MCF 10A (cell line): ENCODE data around the gene CYTH1. TPM values are rescaled to one million over a fixed set of nuclear protein-coding genes. Genes with fewer than 3 reads are reported as not detected.
"Not testable (repeated sequence)": the region's sequence is repeated elsewhere in the genome, so short reads cannot be mapped to it uniquely, and the experiment has no call there.

ENCODE experiments used
- BruUV-seq: library from RNA; stranded (reverse); fragments of 400-500 nt; replicated peaks from 2 replicates; lab custom pipeline; 2021; lab: Mats Ljungman, UMichigan
- CTCF ChIA-PET: fragments of 300-600 bp; sonication (Branson Sonifier 250); formaldehyde crosslinking; extraction: SDS; loops from one replicate; lab custom pipeline; 2021; ENCODE audit warnings: antibody characterized with exemption, inconsistent platforms; lab: Yijun Ruan, JAX
- POLR2A ChIA-PET: fragments of 300-600, 350-650 bp; sonication (Branson Sonifier 250); formaldehyde crosslinking; extraction: SDS; loops from one replicate; lab custom pipeline; 2020; ENCODE audit warnings: antibody characterized with exemption, inconsistent platforms; lab: Yijun Ruan, JAX
- DNase-seq: peaks from one replicate; pipeline ENCODE4 v3.0.0-alpha.2; 2018; ENCODE audit not compliant: unreplicated experiment
- H3K27ac Mint-ChIP-seq: one replicate; pipeline ENCODE4 v1.8.0; 2022; ENCODE audit warnings: mild to moderate bottlenecking, low read depth, mixed read lengths; ENCODE audit not compliant: unreplicated experiment
- H3K27me3 Mint-ChIP-seq: one replicate; pipeline ENCODE4 v1.8.0; 2022; ENCODE audit warnings: mixed read lengths; ENCODE audit not compliant: insufficient read depth, unreplicated experiment
- H3K36me3 Mint-ChIP-seq: one replicate; pipeline ENCODE4 v1.8.0; 2022; ENCODE audit warnings: mild to moderate bottlenecking, moderate library complexity, mixed read lengths; ENCODE audit not compliant: insufficient read depth, unreplicated experiment
- H3K4me1 Mint-ChIP-seq: one replicate; pipeline ENCODE4 v1.8.0; 2022; ENCODE audit warnings: mixed read lengths; ENCODE audit not compliant: insufficient read depth, unreplicated experiment
- H3K4me3 Mint-ChIP-seq: one replicate; pipeline ENCODE4 v1.8.0; 2022; ENCODE audit warnings: mild to moderate bottlenecking, moderate library complexity, mixed read lengths; ENCODE audit not compliant: unreplicated experiment
- H3K9me3 Mint-ChIP-seq: one replicate; pipeline ENCODE4 v1.8.0; 2022; ENCODE audit warnings: mixed read lengths; ENCODE audit not compliant: unreplicated experiment
- CTCF ChIP-seq: fragments of 200-600 bp; IDR thresholded peaks from one replicate; pipeline ENCODE4 v1.8.0; 2022; ENCODE audit warnings: antibody characterized with exemption, mild to moderate bottlenecking; ENCODE audit not compliant: unreplicated experiment
- intact Hi-C: fragments of 100-400 bp; cut with micrococcal nuclease; formaldehyde crosslinking; loops from 2 replicates; pipeline ENCODE4 v1.14.1; 2022
- total RNA-seq: library from RNA; stranded (reverse); gene quantifications from 2 replicates; pipeline ENCODE4 v1.2.3, GENCODE V29; 2022

Gene CYTH1
- total RNA-seq, 1 experiment from 2014 or later: 38.5 TPM

DNA sequence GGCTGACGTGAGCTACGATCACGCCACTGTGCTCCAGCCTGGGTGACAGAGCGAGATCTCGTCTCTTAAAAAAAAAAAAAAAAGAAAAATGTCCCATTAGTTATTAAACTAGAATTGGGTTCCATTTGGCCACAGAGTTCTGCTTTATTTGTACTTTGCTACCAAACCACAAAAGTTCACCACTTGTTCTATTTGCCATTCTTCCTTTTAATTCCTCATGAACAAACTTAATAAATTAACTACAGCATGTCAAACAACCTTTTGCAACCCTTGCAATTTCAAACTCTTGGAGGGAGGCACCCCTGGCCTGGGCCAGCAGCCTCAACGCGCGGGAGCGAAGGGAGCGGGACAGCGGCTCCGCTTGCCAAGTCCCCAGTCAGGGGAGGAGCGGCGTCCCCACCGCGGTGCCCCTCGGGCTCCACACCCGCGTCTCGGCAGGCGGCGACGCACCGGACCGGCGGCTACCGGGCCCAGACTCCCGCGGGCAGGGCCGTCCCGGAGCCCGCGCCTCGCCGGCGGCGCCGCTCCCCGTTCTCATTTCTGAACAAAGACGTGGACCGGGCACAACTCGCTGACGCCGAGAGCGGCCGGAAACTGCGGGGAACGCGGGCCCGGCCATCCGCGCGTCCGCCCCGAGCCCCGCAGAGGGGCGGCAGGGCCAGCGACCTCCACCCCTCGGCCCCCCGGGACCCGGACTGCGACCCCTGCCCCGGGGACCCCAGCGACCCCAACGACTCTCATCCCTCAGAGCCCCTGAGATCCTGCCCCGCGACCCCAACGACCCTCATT, 775 bp downstream of the CYTH1 start:
- no peaks in the 10 kb centered on the region for H3K9me3 Mint-ChIP-seq
- peak; percentile 38 for DNase-seq
- BruUV-seq: no TSS peak
- H3K27me3 Mint-ChIP-seq: no peaks in the 10 kb centered on the region
- TF ChIP-seq CTCF: no peak
- peak overlapping the region; percentile 79 for H3K4me3 Mint-ChIP-seq
- intact Hi-C loops: no loop called here
- CTCF ChIA-PET: no interaction called here
- POLR2A ChIA-PET: interaction anchor here (0.6 to 2.6 kb wide), 6 partner anchors 14 to 60 kb away, joined by 3 to 16 read pairs (median 6); no protein-coding TSS in a partner anchor
- H3K4me1 Mint-ChIP-seq: peaks cover 13% of the 10 kb centered on the region
- H3K27ac Mint-ChIP-seq: no peak overlapping the region
- H3K36me3 Mint-ChIP-seq: no peaks in the 10 kb centered on the region

DNA sequence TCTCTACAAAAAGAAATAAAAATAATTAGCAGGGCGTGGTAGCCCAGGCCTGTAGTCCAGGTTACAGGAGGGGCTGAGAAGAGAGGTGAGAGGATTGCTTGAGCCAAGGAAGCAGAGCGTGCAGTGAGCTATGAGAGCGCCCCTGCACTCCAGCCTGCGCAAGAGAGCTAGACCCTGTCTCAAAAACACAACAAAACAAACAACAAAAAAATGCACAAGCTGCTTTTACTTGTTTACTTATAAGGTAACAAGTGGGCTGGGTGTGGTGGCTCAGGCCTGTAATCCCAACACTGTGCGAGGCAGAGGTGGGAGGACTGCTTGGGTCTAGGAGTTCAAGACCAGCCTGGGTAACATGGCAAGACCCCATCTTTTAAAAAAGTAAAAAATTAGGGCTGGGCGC, 1.7 kb downstream of the CYTH1 start:
- Mint-ChIP-seq H3K9me3 (no peaks in the 10 kb centered on the region), H3K27me3 (no peaks in the 10 kb centered on the region), H3K36me3 (no peaks in the 10 kb centered on the region), H3K4me3 (peak overlapping the region; percentile 79), H3K4me1 (peaks cover 14% of the 10 kb centered on the region), H3K27ac (peak overlapping the region; percentile 86)
- DNase-seq: no peak
- intact Hi-C loops: no loop called here
- CTCF ChIA-PET: interaction anchor here (0.6 to 1.1 kb wide), 2 partner anchors 21 to 45 kb away, joined by 3 to 5 read pairs; no protein-coding TSS in a partner anchor
- BruUV-seq: no TSS peak
- POLR2A ChIA-PET: interaction anchor here (0.6 to 2.6 kb wide), 10 partner anchors 12 to 82 kb away, joined by 3 to 16 read pairs (median 4); no protein-coding TSS in a partner anchor
- TF ChIP-seq CTCF: no peak

DNA sequence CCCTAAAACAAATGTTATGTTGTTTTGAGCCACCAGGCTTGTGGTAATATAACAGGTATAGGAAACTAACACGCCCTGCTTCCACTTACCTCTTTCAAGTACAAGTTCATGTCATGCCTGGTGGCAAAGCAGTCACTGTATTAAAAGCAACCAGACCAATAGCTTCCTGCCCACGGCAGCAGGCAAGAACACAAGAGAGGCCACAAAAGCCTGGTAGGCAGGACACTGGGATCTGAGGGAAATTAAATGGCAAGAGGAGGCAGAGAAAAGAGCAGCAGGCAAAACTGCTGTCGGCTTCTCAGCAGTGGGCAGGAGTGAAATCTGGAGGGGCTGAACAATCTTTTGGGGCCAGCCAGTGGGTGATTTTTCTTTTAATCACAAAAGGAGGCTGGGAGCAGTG, 2.2 kb downstream of the CYTH1 start:
- no peaks in the 10 kb centered on the region for H3K27me3 Mint-ChIP-seq
- peak overlapping the region; percentile 86 for H3K27ac Mint-ChIP-seq
- CTCF ChIA-PET: interaction anchor here (0.6 to 1.1 kb wide), 3 partner anchors 19 to 45 kb away, joined by 3 to 5 read pairs (median 3); no protein-coding TSS in a partner anchor
- H3K4me3 Mint-ChIP-seq: peak overlapping the region; percentile 79
- TSS peak; percentile 4 for BruUV-seq
- H3K4me1 Mint-ChIP-seq: peaks cover 19% of the 10 kb centered on the region
- no peaks in the 10 kb centered on the region for H3K36me3 Mint-ChIP-seq
- intact Hi-C loops: no loop called here
- no peak for TF ChIP-seq CTCF
- POLR2A ChIA-PET: interaction anchor here (0.6 to 2.6 kb wide), 7 partner anchors 11 to 82 kb away, joined by 3 to 16 read pairs (median 6); no protein-coding TSS in a partner anchor
- no peak for DNase-seq
- H3K9me3 Mint-ChIP-seq: no peaks in the 10 kb centered on the region

DNA sequence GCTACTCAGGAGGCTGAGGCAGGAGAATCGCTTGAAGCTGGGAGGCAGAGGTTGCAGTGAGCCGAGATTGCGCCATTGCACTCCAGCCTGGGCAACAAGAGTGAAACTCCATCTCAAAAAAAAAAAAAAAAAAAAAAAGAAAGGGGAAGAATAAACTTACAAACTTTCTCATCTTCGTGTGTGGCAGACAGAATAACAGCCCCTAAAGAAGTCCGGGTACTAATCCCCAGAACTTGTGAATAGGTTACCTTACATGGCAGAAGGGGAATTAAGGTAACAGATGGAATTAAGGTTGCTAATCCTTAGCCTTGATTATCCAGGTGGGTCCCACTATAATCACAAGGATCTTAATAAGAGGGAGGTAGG, 2.8 kb downstream of the CYTH1 start:
- H3K36me3 Mint-ChIP-seq, BruUV-seq, intact Hi-C loops, DNase-seq, H3K4me3 Mint-ChIP-seq, H3K9me3 Mint-ChIP-seq, H3K27me3 Mint-ChIP-seq, H3K27ac Mint-ChIP-seq: not testable (repeated sequence)
- POLR2A ChIA-PET: interaction anchor here (0.6 to 2.6 kb wide), 7 partner anchors 11 to 83 kb away, joined by 3 to 16 read pairs (median 6); no protein-coding TSS in a partner anchor
- CTCF ChIA-PET: interaction anchor here (0.7 to 1.1 kb wide), 3 partner anchors 10 to 44 kb away, joined by 3 to 5 read pairs (median 3); no protein-coding TSS in a partner anchor
- peaks cover 25% of the 10 kb centered on the region for H3K4me1 Mint-ChIP-seq
